Lower lobe of right lung (tissue), 2 donors: ENCODE data around the gene GTPBP1. TPM values are rescaled to one million over a fixed set of nuclear protein-coding genes. Genes with fewer than 3 reads are reported as not detected.
A peak's percentile ranks its signal among the peaks of the same experiment; 100 is the strongest.

Source experiments
- ATAC-seq, 2 donors: fragments of 200-7000 bp; cut with Tn5 transposase; one replicate each; pipeline ENCODE4 v1.9.1; 2020 to 2022; ENCODE audit warnings: mild to moderate bottlenecking in 2 of 2, moderate library complexity in 2 of 2
- DNase-seq: peaks from one replicate; pipeline ENCODE4 v3.0.0-alpha.2; 2020
- H3K27ac ChIP-seq: fragments of 200-600 bp; one replicate; pipeline ENCODE4 v1.8.0; 2022
- H3K27me3 ChIP-seq: fragments of 200-600 bp; one replicate; pipeline ENCODE4 v1.8.0; 2022; ENCODE audit warnings: low read depth
- H3K36me3 ChIP-seq: fragments of 200-600 bp; one replicate; pipeline ENCODE4 v1.8.0; 2022; ENCODE audit warnings: mild to moderate bottlenecking
- H3K4me1 ChIP-seq: fragments of 200-600 bp; one replicate; pipeline ENCODE4 v1.8.0; 2022
- H3K4me3 ChIP-seq: fragments of 200-600 bp; one replicate; pipeline ENCODE4 v1.8.0; 2022; ENCODE audit warnings: mild to moderate bottlenecking
- H3K9me3 ChIP-seq: fragments of 200-600 bp; one replicate; pipeline ENCODE4 v1.8.0; 2022
- intact Hi-C: fragments of 100-400 bp; cut with DNase I; formaldehyde crosslinking; loops from one replicate; pipeline ENCODE4 v1.11.0; 2022
- total RNA-seq: library from RNA; stranded (reverse); fragmentation: NEBNext Ultra II Directional; extraction: Animal tissue kit (Norgen Biotek cat#: 25700); gene quantifications from one replicate; pipeline ENCODE4 v1.2.1, GENCODE V29; 2021
- TF ChIP-seq, protein P1 (sequence below): fragments of 200-600 bp; IDR thresholded peaks from one replicate; pipeline ENCODE4 v1.8.0; 2022; ENCODE audit warnings: antibody characterized with exemption, mild to moderate bottlenecking
- donor health status: DM: no; HTN: yes; CAD: no; lungs with severe emphysema.

Gene GTPBP1
- total RNA-seq, 1 donor from 2014 or later, result 66.7 TPM

DNA sequence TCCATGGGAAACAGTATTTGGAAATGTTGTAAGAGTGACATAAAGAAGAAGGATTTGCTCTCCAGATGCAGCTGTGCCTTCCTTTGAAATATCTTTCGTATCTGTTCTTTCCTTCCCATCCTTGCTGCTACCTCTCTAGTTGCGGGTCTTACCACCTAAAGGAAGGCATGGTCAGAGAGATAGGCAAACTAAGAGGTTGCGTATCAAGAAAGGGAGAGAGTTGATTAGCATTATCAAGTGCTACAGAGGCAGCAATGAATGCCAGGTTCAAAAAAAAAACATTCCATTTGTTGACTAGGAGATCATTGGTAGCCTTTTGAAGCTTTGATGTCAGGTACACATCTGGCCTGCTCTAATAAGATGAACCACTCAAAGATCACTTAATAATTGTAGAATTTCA is 4.6 kb downstream of the GTPBP1 start:
- peaks cover 65% of the 10 kb centered on the region for H3K4me1 ChIP-seq
- H3K27ac ChIP-seq, result no peak overlapping the region
- no peaks in the 10 kb centered on the region for H3K27me3 ChIP-seq
- peaks cover 24% of the 10 kb centered on the region for H3K36me3 ChIP-seq
- no peaks in the 10 kb centered on the region for H3K9me3 ChIP-seq
- no peak for DNase-seq
- intact Hi-C loops, result no loop called here
- no peak for ATAC-seq
- H3K4me3 ChIP-seq, result no peak overlapping the region
- TF ChIP-seq, protein P1, sequence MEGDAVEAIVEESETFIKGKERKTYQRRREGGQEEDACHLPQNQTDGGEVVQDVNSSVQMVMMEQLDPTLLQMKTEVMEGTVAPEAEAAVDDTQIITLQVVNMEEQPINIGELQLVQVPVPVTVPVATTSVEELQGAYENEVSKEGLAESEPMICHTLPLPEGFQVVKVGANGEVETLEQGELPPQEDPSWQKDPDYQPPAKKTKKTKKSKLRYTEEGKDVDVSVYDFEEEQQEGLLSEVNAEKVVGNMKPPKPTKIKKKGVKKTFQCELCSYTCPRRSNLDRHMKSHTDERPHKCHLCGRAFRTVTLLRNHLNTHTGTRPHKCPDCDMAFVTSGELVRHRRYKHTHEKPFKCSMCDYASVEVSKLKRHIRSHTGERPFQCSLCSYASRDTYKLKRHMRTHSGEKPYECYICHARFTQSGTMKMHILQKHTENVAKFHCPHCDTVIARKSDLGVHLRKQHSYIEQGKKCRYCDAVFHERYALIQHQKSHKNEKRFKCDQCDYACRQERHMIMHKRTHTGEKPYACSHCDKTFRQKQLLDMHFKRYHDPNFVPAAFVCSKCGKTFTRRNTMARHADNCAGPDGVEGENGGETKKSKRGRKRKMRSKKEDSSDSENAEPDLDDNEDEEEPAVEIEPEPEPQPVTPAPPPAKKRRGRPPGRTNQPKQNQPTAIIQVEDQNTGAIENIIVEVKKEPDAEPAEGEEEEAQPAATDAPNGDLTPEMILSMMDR, result no peak

DNA sequence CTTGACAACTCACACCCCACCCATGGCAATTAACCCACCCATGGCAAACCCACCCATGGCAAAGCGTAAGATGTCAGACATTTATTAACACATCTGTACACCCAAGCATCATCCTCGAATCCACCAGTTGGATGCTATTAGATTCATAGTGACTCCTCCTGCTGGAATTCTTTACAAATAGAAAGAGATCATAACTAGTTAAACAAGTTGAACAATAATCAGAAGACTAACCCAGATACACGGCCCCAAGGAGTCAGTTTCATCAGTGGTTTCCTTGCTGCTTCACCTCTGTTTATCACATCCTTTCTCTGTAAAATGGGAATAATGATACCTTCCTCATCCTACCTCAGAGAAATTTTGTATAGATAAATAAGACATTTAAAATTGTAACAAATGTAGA is 5.1 kb downstream of the GTPBP1 start:
- H3K27ac ChIP-seq, result no peak overlapping the region
- no peaks in the 10 kb centered on the region for H3K27me3 ChIP-seq
- TF ChIP-seq, protein P1, result no peak
- peaks cover 67% of the 10 kb centered on the region for H3K4me1 ChIP-seq
- ATAC-seq, result no peak
- H3K36me3 ChIP-seq, result peaks cover 29% of the 10 kb centered on the region
- H3K4me3 ChIP-seq, result no peak overlapping the region
- no peak for DNase-seq
- H3K9me3 ChIP-seq, result no peaks in the 10 kb centered on the region
- intact Hi-C loops, result no loop called here

DNA sequence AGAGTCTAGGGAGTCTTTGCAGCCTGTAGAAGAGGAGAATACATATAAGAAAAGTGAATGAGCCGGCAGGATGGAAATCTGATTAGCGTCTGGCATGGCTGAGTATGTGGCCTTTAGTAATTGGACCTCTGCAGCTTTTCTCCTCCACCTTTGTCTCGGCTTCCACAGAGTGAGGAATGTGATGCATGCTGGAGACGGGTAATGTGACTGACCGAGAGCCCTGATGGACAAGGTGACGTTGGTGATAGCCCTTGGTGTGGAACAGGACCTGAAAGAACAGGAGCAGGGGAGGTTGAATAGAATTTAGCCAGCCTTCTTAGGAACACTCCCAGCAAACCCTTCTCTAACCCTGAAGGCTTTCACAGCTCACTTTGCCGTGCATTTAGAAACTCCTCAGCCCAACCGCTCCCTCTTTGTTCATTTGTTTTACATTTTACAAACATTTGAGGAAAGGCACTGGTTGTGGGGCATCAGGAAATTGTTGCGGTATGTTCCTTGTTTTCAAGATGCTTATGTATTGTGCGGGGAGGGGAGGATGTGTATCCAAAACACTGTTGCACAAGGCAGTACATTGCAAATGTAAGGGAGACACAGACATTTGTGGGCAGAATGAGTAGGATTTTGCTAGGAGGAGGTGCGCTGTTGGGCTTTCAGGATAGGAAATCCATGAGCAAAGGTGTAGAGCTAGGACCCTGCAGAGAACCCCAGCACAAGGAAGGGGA is 6.9 kb downstream of the GTPBP1 start:
- peaks cover 59% of the 10 kb centered on the region for H3K4me1 ChIP-seq

DNA sequence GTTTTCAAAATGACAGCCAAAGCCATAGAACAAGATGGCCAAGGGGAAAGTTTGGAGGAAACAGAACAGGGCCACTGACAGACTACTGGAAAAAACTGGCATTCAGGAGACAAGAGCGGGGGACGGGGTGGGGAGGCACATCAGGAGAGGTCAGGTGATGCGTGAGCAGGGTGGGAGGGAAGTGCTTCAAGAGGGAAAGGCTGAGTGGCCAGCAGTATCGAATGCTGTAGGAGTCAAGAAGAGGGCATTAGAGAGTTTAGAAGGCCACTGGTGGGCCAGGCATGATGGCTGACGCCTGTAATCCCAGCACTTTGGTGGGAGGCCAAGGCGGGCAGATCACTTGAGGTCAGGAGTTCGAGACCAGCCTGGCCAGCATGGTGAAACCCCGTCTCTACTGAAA is 8.2 kb downstream of the GTPBP1 start:
- DNase-seq (no peak), ATAC-seq (no peak)
- no peak overlapping the region for H3K4me3 ChIP-seq
- no peaks in the 10 kb centered on the region for H3K9me3 ChIP-seq
- TF ChIP-seq, protein P1, result no peak
- peaks cover 56% of the 10 kb centered on the region for H3K4me1 ChIP-seq
- no peaks in the 10 kb centered on the region for H3K27me3 ChIP-seq
- H3K27ac ChIP-seq, result no peak overlapping the region
- peaks cover 57% of the 10 kb centered on the region for H3K36me3 ChIP-seq
- intact Hi-C loops, result no loop called here

More for the DNA sequence above, 6.9 kb downstream of the GTPBP1 start:
- no peak overlapping the region for H3K4me3 ChIP-seq
- no peaks in the 10 kb centered on the region for H3K9me3 ChIP-seq
- intact Hi-C loops, result no loop called here
- peaks cover 47% of the 10 kb centered on the region for H3K36me3 ChIP-seq
- DNase-seq (no peak), ATAC-seq (no peak)
- no peaks in the 10 kb centered on the region for H3K27me3 ChIP-seq
- TF ChIP-seq, protein P1, result no peak
- peak overlapping the region; percentile 13 for H3K27ac ChIP-seq

DNA sequence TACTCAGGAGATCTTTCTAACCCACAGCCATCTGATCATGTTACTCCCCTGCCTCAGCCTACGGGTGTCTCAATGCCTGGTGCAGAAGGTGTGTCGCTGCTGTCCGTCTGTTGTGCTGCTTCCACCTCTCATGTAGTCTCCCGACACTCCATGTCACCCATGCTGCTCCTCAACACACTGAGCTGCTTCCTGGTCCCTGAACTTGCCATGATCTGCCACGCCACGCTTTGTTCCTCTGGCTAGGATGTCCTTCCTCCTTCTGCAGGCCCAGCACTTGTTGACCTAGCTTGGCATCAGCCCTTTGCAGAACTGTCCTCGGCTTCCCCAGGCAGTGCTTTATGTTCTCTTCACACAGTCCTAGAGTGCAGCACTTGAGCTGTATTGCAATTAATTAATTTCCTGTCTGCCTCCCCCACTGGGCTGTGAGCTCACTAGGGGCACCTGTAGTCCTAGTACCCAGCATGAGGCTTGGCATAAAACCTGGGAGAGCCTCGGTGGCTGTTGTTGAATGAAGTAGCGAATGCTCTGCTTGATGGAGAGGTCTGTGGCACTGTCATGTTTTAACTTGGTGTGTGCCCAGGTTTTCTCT is 9.5 kb downstream of the GTPBP1 start:
- H3K36me3 ChIP-seq, result peaks cover 51% of the 10 kb centered on the region
- no peak overlapping the region for H3K4me3 ChIP-seq
- TF ChIP-seq, protein P1, result no peak
- no peaks in the 10 kb centered on the region for H3K27me3 ChIP-seq
- H3K27ac ChIP-seq, result no peak overlapping the region
- ATAC-seq (peak; percentile 23 to 50), DNase-seq (no peak)
- H3K9me3 ChIP-seq, result no peaks in the 10 kb centered on the region
- H3K4me1 ChIP-seq, result peaks cover 50% of the 10 kb centered on the region
- intact Hi-C loops, result no loop called here
